ENCODE results near the gene CBX8. TPM values are rescaled to one million over a fixed set of nuclear protein-coding genes. Genes with fewer than 3 reads are reported as not detected.

Gene CBX8
- total and polyA plus RNA-seq, 2 of the 13 experiments (the other 11 are each of a cell fraction or from before 2014, with no cell fraction given), result 0.34 to 12.6 TPM

- Histone ChIP-seq H3K27ac (ENCODE audit: extremely low read length, insufficient read depth, low read length) (no peak overlapping the region), H3K4me1 (ENCODE audit: insufficient read depth, low read length) (peaks cover 55% of the 10 kb centered on the region), H3K36me3 (replicated peaks in 1 of 2; ENCODE audit: control insufficient read depth in 1 of 2, insufficient read depth in 2 of 2, low read length in 2 of 2) (peaks cover 5 to 9% of the 10 kb centered on the region in 2 experiments; a peak in 4 of 5 replicates), H3K9me3 (ENCODE audit: low read length) (no peaks in the 10 kb centered on the region), H2AFZ (ENCODE audit: low read length) (no peak overlapping the region), H4K20me1 (ENCODE audit: insufficient read depth, low read length) (no peaks in the 10 kb centered on the region), H3K9ac (ENCODE audit: insufficient read depth, low read depth, low read length) (no peak overlapping the region), H3K79me2 (ENCODE audit: insufficient read depth, low read length) (peaks cover 10% of the 10 kb centered on the region), H3K27me3 (ENCODE audit: control insufficient read depth in 1 of 2, insufficient read depth in 2 of 2, low read length in 2 of 2) (peaks cover 18 to 48% of the 10 kb centered on the region in 2 experiments), H3K4me2 (ENCODE audit: low read depth, low read length) (peak overlapping the region; percentile 24; the same call in 1 of the 2 replicates), H3K4me3 (replicated peaks in 1 of 3; ENCODE audit: insufficient read depth in 1 of 3, low read depth in 2 of 3, low read length in 3 of 3) (no peak overlapping the region)
- intact Hi-C loops (cut with micrococcal nuclease; ENCODE audit: unreplicated experiment), result no loop called here
- FAIRE-seq, result no peak
- no TSS peak for BruUV-seq (replicated peaks)
- TF ChIP-seq ZNF629 (CRISPR knock-in tag; conservative IDR thresholded peaks at IDR 0.05), result no peak
- TF ChIP-seq ZMAT5 (CRISPR knock-in tag; IDR thresholded peaks at IDR 0.05; ENCODE audit: borderline replicate concordance, low read depth), result no peak
- TF ChIP-seq, protein P1, sequence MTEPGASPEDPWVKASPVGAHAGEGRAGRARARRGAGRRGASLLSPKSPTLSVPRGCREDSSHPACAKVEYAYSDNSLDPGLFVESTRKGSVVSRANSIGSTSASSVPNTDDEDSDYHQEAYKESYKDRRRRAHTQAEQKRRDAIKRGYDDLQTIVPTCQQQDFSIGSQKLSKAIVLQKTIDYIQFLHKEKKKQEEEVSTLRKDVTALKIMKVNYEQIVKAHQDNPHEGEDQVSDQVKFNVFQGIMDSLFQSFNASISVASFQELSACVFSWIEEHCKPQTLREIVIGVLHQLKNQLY (CRISPR knock-in tag; IDR thresholded peaks at IDR 0.05), result no peak
- POLR2A ChIA-PET, result interaction anchor here (1.4 kb wide), 1 partner anchor 47 kb away, joined by 4 read pairs; the partner anchor contains the start of gene CBX4
- DNase-seq (ENCODE audit: low spot score), result no peak
- WGBS (ENCODE audit: low lambda C conversion rate), result 46% methylated on average over 22 of the region's 22 CpGs
- in situ Hi-C loops (cut with HindIII; ENCODE audit: extremely low pct_ligation_motif_present, low pct_unique_long_range_greater_than_20kb), result no loop called here
- no peak for ATAC-seq
- CTCF ChIA-PET (ENCODE audit: low intra/inter-chr PET ratio, low total read pairs), result no interaction called here
These were observed 4.5 kb downstream of the CBX8 start for GRCh38 chr17:79792341-79792871.

- Histone ChIP-seq H3K27ac (ENCODE audit: extremely low read length, insufficient read depth, low read length) (no peak overlapping the region), H2AFZ (ENCODE audit: low read length) (no peak overlapping the region), H3K4me1 (ENCODE audit: insufficient read depth, low read length) (peaks cover 55% of the 10 kb centered on the region), H3K27me3 (ENCODE audit: control insufficient read depth in 1 of 2, insufficient read depth in 2 of 2, low read length in 2 of 2) (peaks cover 18 to 48% of the 10 kb centered on the region in 2 experiments), H3K9ac (ENCODE audit: insufficient read depth, low read depth, low read length) (no peak overlapping the region), H4K20me1 (ENCODE audit: insufficient read depth, low read length) (no peaks in the 10 kb centered on the region), H3K79me2 (ENCODE audit: insufficient read depth, low read length) (peaks cover 10% of the 10 kb centered on the region), H3K4me3 (replicated peaks in 1 of 3; ENCODE audit: insufficient read depth in 1 of 3, low read depth in 2 of 3, low read length in 3 of 3) (peak overlapping the region in 1 of 3 experiments; percentile 54; a peak in 1 of 6 replicates), H3K9me3 (ENCODE audit: low read length) (no peaks in the 10 kb centered on the region), H3K4me2 (ENCODE audit: low read depth, low read length) (peak overlapping the region; percentile 49), H3K36me3 (replicated peaks in 1 of 2; ENCODE audit: control insufficient read depth in 1 of 2, insufficient read depth in 2 of 2, low read length in 2 of 2) (peaks cover 5 to 9% of the 10 kb centered on the region in 2 experiments; a peak in 4 of 5 replicates)
- in situ Hi-C loops (cut with HindIII; ENCODE audit: extremely low pct_ligation_motif_present, low pct_unique_long_range_greater_than_20kb), result no loop called here
- no peak for DNase-seq (ENCODE audit: low spot score)
- CTCF ChIA-PET (ENCODE audit: low intra/inter-chr PET ratio, low total read pairs), result no interaction called here
- no peak for ATAC-seq
- WGBS (ENCODE audit: low lambda C conversion rate), result 28% methylated on average over 24 of the region's 26 CpGs
- intact Hi-C loops (cut with micrococcal nuclease; ENCODE audit: unreplicated experiment), result no loop called here
- no TSS peak for BruUV-seq (replicated peaks)
- POLR2A ChIA-PET, result interaction anchor here (1.4 kb wide), 1 partner anchor 48 kb away, joined by 4 read pairs; the partner anchor contains the start of gene CBX4
- FAIRE-seq, result no peak
- TF ChIP-seq, protein P2, sequence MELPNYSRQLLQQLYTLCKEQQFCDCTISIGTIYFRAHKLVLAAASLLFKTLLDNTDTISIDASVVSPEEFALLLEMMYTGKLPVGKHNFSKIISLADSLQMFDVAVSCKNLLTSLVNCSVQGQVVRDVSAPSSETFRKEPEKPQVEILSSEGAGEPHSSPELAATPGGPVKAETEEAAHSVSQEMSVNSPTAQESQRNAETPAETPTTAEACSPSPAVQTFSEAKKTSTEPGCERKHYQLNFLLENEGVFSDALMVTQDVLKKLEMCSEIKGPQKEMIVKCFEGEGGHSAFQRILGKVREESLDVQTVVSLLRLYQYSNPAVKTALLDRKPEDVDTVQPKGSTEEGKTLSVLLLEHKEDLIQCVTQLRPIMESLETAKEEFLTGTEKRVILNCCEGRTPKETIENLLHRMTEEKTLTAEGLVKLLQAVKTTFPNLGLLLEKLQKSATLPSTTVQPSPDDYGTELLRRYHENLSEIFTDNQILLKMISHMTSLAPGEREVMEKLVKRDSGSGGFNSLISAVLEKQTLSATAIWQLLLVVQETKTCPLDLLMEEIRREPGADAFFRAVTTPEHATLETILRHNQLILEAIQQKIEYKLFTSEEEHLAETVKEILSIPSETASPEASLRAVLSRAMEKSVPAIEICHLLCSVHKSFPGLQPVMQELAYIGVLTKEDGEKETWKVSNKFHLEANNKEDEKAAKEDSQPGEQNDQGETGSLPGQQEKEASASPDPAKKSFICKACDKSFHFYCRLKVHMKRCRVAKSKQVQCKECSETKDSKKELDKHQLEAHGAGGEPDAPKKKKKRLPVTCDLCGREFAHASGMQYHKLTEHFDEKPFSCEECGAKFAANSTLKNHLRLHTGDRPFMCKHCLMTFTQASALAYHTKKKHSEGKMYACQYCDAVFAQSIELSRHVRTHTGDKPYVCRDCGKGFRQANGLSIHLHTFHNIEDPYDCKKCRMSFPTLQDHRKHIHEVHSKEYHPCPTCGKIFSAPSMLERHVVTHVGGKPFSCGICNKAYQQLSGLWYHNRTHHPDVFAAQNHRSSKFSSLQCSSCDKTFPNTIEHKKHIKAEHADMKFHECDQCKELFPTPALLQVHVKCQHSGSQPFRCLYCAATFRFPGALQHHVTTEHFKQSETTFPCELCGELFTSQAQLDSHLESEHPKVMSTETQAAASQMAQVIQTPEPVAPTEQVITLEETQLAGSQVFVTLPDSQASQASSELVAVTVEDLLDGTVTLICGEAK (IDR thresholded peaks at IDR 0.05), result no peak
- TF ChIP-seq, protein P2 (CRISPR knock-in tag; IDR thresholded peaks at IDR 0.05), result no peak
- peak; percentile 59 for TF ChIP-seq AGO2 (optimal IDR thresholded peaks at IDR 0.05; ENCODE audit: low read depth, low read length)
- 0 out of 2 replicates have a peak, but pooled peaks have one; percentile 11 for TF ChIP-seq ZNF768 (CRISPR knock-in tag; IDR thresholded peaks at IDR 0.05)
- no peak for TF ChIP-seq JUNB (CRISPR knock-in tag; IDR thresholded peaks at IDR 0.05; ENCODE audit: borderline replicate concordance)
These were observed 5.1 kb downstream of the CBX8 start for GRCh38 chr17:79791735-79792161.

Measured in HepG2 (cell line).